ENCODE data around the gene GPX8. TPM values are rescaled to one million over a fixed set of nuclear protein-coding genes. Genes with fewer than 3 reads are reported as not detected.

Gene GPX8
- 10.8 TPM for total RNA-seq
- long read RNA-seq, transcript GPX8-203 (3 exons, 1,411 nt), result major isoform, 7 of 9 reads
- long read RNA-seq, partial matches to known transcripts, result 0 of 9 reads
- long read RNA-seq, other reads (novel, unspliced or antisense), result 2 of 9 reads

- intact Hi-C loops (cut with DNase I), result no loop called here
- peak within 1 kb of the TSS; percentile 48 for H3K27ac ChIP-seq
- ATAC-seq, result peak; percentile 64 to 79
- no peaks in the 10 kb centered on the region for H3K9me3 ChIP-seq
- H3K4me3 ChIP-seq, result peak within 1 kb of the TSS; percentile 43
- peak; percentile 49 for TF ChIP-seq CTCF (IDR thresholded peaks at IDR 0.05)
- no peaks in the 10 kb centered on the region for H3K36me3 ChIP-seq
- no peak for DNase-seq
- no peaks in the 10 kb centered on the region for H3K4me1 ChIP-seq
- H3K27me3 ChIP-seq (ENCODE audit: low read depth), result no peaks in the 10 kb centered on the region
These were observed at the start of gene GPX8 for GRCh38 chr5:55159763-55160492. Gene GPX8 (plus strand): TSS chr5:55160171. CDS start chr5:55160193, 22 bp downstream.

GRCh38 chr5:55110217-55110616, 49.8 kb upstream of the GPX8 start:
- intact Hi-C loops (cut with DNase I), result no loop called here
- no peaks in the 10 kb centered on the region for H3K4me1 ChIP-seq
- TF ChIP-seq CTCF (IDR thresholded peaks at IDR 0.05), result no peak
- no peak overlapping the region for H3K4me3 ChIP-seq
- H3K9me3 ChIP-seq, result no peaks in the 10 kb centered on the region
- no peaks in the 10 kb centered on the region for H3K27me3 ChIP-seq (ENCODE audit: low read depth)
- H3K27ac ChIP-seq, result no peak overlapping the region
- DNase-seq (no peak), ATAC-seq (no peak)
- H3K36me3 ChIP-seq, result no peaks in the 10 kb centered on the region

GRCh38 chr5:55113327-55113726, 46.6 kb upstream of the GPX8 start:
- Histone ChIP-seq H3K4me3 (no peak overlapping the region), H3K9me3 (no peaks in the 10 kb centered on the region), H3K36me3 (no peaks in the 10 kb centered on the region), H3K27me3 (ENCODE audit: low read depth) (no peaks in the 10 kb centered on the region), H3K4me1 (no peaks in the 10 kb centered on the region), H3K27ac (no peak overlapping the region)
- no peak for TF ChIP-seq CTCF (IDR thresholded peaks at IDR 0.05)
- intact Hi-C loops (cut with DNase I), result no loop called here
- ATAC-seq, result no peak
- DNase-seq, result no peak

GRCh38 chr5:55114061-55114460, 45.9 kb upstream of the GPX8 start:
- H3K27ac ChIP-seq, result no peak overlapping the region
- peak in 1 of 2 donors; percentile 32 for ATAC-seq
- no peak for DNase-seq
- intact Hi-C loops (cut with DNase I), result no loop called here
- no peaks in the 10 kb centered on the region for H3K9me3 ChIP-seq
- no peak overlapping the region for H3K4me3 ChIP-seq
- no peaks in the 10 kb centered on the region for H3K27me3 ChIP-seq (ENCODE audit: low read depth)
- H3K36me3 ChIP-seq, result no peaks in the 10 kb centered on the region
- H3K4me1 ChIP-seq, result no peaks in the 10 kb centered on the region
- TF ChIP-seq CTCF (IDR thresholded peaks at IDR 0.05), result no peak

- intact Hi-C loops (cut with DNase I), result no loop called here
- DNase-seq, result no peak
These were observed 36.6 kb upstream of the GPX8 start for GRCh38 chr5:55123365-55123764.

More at GRCh38 chr5:55123365-55123764, 36.6 kb upstream of the GPX8 start:
- Histone ChIP-seq H3K9me3 (no peaks in the 10 kb centered on the region), H3K27ac (no peak overlapping the region), H3K4me3 (no peak overlapping the region), H3K36me3 (no peaks in the 10 kb centered on the region), H3K4me1 (no peaks in the 10 kb centered on the region), H3K27me3 (ENCODE audit: low read depth) (no peaks in the 10 kb centered on the region)
- no peak for TF ChIP-seq CTCF (IDR thresholded peaks at IDR 0.05)
- no peak for ATAC-seq

All from lower lobe of right lung (tissue), 2 donors.